GM21381 (cell line): Measurements from ENCODE around the gene GPD1.
"Not testable (repeated sequence)": the region's sequence is repeated elsewhere in the genome, so short reads cannot be mapped to it uniquely, and the experiment has no call there.

Source experiments
- ATAC-seq: cut with Tn5 transposase; IDR thresholded peaks from one replicate; pipeline ENCODE4 v1.9.1; 2021; ENCODE audit warnings: mild to moderate bottlenecking, moderate library complexity; ENCODE audit not compliant: unreplicated experiment

GPD1 gene

DNA sequence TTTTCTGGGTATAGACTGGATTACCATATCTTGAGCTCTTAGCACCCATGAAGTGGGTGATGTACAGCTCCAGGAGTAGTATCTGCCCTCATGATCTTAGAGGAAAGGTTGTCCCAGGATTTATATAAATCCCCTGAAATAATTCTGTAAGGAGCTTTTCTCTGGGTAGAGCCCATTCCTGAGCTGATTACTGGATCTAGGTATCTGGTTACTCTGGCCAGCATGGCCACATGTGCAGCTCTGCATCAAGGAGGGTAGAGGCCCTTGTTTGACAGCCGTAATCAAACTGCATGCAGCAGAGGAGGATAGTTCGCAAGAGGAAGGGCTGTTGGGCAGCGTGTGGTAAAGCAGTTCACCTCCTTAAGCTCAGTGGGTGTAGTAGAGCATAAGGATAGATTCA is 16.7 kb downstream of the GPD1 start:
- ATAC-seq: no peak

DNA sequence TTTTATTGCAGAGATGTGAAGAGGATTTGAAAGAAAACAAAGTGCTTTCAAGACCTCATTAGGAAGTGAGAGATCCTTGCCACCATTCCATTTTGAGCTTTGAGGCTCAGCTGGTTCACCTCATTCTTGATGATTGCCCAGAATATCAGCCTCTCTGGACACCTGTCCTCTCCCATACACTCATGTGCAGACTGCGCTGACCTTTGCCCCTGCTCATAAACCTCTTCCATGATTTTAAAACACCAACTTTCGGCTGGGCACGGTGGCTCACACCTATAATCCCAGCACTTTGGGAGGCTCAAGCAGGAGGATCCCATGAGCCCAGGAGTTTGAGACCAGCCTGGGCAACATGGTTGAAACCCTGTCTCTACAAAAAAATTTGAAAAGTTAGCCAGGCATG is 17.1 kb downstream of the GPD1 start:
- ATAC-seq: no peak

DNA sequence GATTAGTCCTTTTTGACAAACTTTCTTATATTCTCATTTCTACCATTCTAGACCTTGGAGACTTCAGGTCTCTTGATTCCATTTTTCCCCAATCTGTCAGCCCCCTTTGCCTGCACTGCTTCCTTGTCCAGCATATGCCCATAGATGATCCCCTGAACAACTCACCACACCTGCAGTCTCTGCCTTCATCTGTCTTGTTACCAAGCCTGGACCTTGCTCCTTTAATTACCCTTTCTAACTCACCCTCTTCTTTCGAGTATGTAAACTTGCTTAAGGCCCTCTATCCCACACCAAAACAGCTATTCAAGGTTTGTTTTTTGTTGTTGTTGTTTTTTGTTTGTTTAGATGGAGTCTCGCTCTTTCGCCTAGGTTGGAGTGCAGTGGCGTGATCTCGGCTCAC is 17.8 kb downstream of the GPD1 start:
- no peak for ATAC-seq

DNA sequence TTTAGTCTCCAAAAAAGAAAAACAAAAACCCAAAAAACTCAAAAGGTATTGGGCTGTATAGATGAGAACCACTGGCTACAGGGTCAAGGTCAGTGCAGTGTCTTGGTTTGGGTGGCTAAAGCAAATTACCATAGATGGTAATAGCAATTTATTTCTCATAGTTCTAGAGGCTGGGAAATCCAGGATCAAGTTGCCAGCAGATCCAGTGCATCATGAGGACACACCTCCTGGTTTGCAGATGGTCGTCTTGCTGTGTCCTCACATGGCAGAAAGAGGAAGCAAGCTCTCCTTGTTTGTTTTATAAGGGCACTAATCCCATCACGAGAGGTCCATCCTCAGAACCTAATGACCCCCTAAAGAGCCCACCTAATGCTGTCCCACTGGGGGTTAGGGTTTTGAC is 19.4 kb downstream of the GPD1 start:
- ATAC-seq: no peak

DNA sequence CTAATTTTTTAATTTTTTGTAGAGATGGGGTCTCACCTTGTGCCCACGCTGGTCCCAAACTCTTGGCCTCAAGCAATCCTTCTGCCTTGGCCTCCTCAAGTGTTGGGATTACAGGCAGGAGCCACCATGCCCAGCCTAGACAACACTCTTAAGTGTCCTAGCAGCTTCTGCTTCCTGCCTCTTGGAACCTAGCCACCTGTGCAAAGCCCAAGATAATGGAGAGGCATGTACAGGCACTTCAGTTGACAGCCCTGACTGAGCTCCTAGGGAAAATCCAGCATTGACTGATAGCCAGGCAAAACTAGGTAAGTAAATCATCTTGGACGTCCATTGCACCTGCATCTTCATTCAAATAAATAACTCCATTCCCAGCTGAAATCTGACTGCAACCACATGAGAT is 23.7 kb downstream of the GPD1 start:
- ATAC-seq: no peak

- no peak for ATAC-seq
Measured at GRCh38 chr12:50129290-50129689, 25.5 kb downstream of the GPD1 start.

- no peak for ATAC-seq
Measured at GRCh38 chr12:50132505-50133135, 28.8 kb downstream of the GPD1 start.

DNA sequence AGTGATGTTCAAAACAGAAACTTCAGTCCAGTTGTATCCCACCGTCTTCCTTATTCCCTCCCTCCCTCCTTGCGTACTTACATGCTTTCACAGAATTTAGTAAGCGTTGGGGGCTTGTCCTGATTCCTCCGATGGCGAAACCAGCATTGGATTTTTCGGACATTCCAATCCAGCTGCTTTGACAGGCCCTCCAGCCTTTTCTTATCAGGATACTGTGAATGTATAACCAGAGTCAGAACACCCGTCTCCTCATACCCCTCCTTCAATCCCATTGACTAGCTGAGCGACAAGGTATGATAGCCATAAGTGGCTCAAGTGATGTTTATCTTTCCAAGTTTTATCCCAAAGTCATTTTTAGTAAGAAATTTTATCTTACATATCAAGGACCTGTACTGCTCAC is 39.2 kb downstream of the GPD1 start:
- ATAC-seq: no peak

DNA sequence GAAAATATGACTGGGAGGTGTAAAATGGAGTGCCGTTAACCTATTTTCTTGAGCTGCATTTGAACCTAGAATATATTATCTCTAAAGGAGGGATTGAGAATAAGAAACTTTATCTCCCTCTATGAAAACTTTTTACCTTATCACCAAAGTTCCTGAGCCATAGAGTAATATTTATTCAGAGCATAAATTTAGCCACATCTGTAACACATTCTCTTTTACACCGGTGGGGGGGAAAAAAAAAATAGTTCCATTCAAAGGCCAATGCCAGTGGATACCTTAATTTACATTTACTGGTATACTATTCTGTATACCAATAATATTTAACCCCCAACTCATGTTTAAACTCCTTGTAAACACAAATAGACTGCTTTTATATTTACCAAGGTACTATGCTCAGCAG is 41.6 kb downstream of the GPD1 start:
- no peak for ATAC-seq

DNA sequence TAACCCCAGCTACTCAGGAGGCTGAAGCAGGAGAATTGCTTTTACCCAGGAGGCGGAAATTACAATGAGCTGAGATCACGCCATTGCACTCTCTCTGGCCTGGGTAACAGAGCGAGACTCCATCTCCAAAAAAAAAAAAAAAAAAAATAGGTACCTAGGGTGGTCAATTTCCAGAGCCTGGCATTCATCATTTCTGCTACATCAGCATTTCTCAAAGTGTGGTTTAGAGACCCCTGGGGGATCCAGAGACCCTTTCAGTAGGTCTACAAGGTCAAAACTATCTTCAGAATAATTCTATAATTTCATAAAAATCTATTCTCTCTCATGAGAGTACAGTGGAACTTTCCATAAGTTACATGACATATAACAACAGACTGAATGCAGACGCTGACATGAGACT is 43.5 kb downstream of the GPD1 start:
- ATAC-seq: no peak

DNA sequence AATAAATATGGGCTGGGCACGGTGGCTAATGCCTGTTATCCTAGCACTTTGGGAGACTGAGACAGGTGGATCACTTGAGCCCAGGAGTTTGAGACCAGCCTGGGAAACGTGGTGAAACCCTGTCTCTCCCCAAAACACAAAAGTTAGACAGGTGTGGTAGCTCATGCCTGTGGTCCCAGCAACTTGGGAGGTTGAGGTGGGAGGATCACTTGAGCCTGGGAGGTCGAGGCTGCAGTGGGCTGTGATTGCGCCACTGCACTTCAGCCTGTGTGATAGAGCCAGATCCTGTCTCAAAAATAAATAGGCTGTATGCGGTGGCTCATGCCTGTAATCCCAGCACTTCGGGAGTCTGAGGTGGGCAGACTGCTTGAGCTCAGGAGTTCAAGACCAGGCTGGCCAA is 44.2 kb downstream of the GPD1 start:
- not testable (repeated sequence) for ATAC-seq

- ATAC-seq: no peak
Measured at GRCh38 chr12:50149311-50149710, 45.5 kb downstream of the GPD1 start.

- no peak for ATAC-seq
Measured at GRCh38 chr12:50151047-50151687, 47.4 kb downstream of the GPD1 start.

DNA sequence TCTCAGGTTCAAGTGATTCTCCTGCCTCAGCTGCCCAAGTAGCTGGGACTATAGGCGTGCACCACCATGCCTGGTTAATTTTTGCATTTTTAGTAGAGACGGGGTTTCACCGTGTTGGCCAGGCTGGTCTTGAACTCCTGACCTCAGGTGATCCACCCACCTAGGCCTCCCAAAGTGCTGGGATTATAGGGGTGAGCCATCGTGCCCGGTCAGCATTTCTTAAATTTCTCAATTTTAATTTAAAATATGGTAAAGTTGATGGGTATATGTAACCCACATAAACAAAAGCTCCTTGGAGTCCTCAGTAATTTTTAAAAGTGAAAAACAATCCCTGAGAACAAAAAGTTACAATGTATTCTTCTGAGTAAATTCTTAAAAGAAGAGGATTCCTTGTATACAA is 51.1 kb downstream of the GPD1 start:
- ATAC-seq: not testable (repeated sequence)

GRCh38 chr12:50156641-50157040 is 52.8 kb downstream of the GPD1 start:
- no peak for ATAC-seq

DNA sequence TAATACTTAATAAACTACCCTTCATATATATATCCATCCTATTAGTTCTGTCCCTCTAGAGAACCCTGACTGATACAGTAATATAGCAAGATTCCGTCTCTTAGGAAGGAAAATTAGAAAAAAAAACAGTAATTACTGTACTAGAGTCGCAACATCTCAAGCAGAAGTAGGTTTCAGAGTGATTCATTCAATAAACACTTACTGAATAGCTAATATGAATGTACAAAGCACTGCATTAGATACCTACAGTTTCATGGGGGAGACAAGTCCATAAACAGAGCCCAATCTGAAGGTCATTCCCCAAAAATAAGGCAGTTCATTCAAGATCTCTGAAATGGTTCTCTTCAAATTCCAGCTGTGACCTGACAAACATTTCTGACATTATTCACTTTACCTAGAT is 53.5 kb downstream of the GPD1 start:
- ATAC-seq: no peak

GRCh38 chr12:50160643-50161042 is 56.8 kb downstream of the GPD1 start:
- ATAC-seq: no peak
